Retinal pigment epithelial cell (primary cell): ENCODE measurements around the gene CADM3.

Source experiments
- DNase-seq: peaks from one replicate; pipeline ENCODE4 v3.0.0-alpha.2; 2010; ENCODE audit warnings: low read depth
- H3K4me3 ChIP-seq: 2 replicates; pipeline ENCODE4 v1.5.1; 2011; ENCODE audit warnings: mild to moderate bottlenecking, low read length, control low read depth, moderate library complexity
- CTCF ChIP-seq: conservative IDR thresholded peaks from 2 replicates; pipeline ENCODE4 v1.5.1; 2011; ENCODE audit warnings: low read depth, low read length, control low read depth, inconsistent platforms

Gene CADM3

GRCh38 chr1:159197561-159198557, 26.4 kb downstream of the CADM3 start:
- H3K4me3 ChIP-seq = no peak overlapping the region
- peak; percentile 12 for DNase-seq
- TF ChIP-seq CTCF = peak; percentile 97

GRCh38 chr1:159199901-159200300, 28.5 kb downstream of the CADM3 start:
- TF ChIP-seq CTCF = no peak
- DNase-seq = no peak
- no peak overlapping the region for H3K4me3 ChIP-seq

GRCh38 chr1:159200769-159201168, 29.4 kb downstream of the CADM3 start:
- TF ChIP-seq CTCF = no peak
- H3K4me3 ChIP-seq = no peak overlapping the region
- no peak for DNase-seq

GRCh38 chr1:159201642-159202041, 30.2 kb downstream of the CADM3 start:
- TF ChIP-seq CTCF = no peak
- no peak overlapping the region for H3K4me3 ChIP-seq
- no peak for DNase-seq

- H3K4me3 ChIP-seq = no peak overlapping the region
- DNase-seq = no peak
- no peak for TF ChIP-seq CTCF
Measured at GRCh38 chr1:159203610-159204009, 32.2 kb downstream of the CADM3 start.

GRCh38 chr1:159204161-159205141, 33.0 kb downstream of the CADM3 start, which contains the start of gene ACKR1:
ACKR1 (plus strand) TSS chr1:159204875; CDS start chr1:159204960, 85 bp downstream.
- TF ChIP-seq CTCF = no peak
- DNase-seq = no peak
- H3K4me3 ChIP-seq = no peak within 1 kb of the TSS
